ENCODE measurements around the gene ERAP2.
A peak's percentile ranks its signal among the peaks of the same experiment; 100 is the strongest.
"Not testable (repeated sequence)": the region's sequence is repeated elsewhere in the genome, so short reads cannot be mapped to it uniquely, and the experiment has no call there.

Gene ERAP2

DNA sequence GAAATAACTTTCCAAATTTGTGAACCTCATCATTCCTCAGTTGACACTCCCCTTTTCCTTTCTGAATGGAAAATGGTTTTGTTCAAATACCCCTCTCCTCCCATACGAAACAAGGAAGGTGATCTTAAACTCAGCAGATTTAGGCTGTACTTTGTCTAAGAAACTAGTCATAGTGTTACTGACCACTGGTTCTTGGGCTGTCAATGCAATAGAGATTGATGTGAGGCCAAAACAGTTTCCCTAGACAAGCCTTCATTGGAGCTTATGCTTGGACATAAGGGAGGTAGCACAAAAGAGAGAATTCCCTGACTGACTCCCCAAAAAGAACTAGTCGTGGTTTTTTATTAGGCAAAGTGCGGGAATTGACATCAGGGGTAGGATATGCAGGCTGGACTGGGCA, 54.3 kb downstream of the ERAP2 start:
- Histone ChIP-seq H2AFZ (ENCODE audit: low read depth, low read length) (no peak overlapping the region), H2AK5ac (ENCODE audit: low read length, severe bottlenecking) (no peak overlapping the region), H2BK5ac (ENCODE audit: low read depth, low read length, poor library complexity, severe bottlenecking) (no peak overlapping the region), H3K14ac (ENCODE audit: low read length in 2 of 2) (no peak overlapping the region), H3K9me3 (ENCODE audit: control insufficient read depth, low read length) (no peaks in the 10 kb centered on the region), H3K23ac (ENCODE audit: low read length in 2 of 2) (no peak overlapping the region), H3K27me3 (ENCODE audit: control insufficient read depth in 1 of 2, insufficient read depth in 1 of 2, low read length in 2 of 2) (no peaks in the 10 kb centered on the region), H3K4me1 (ENCODE audit: control insufficient read depth, insufficient read depth, low read depth, low read length) (peaks cover 1% of the 10 kb centered on the region), H3K4me3 (ENCODE audit: insufficient read depth in 1 of 2, low read depth in 1 of 2, low read length in 2 of 2) (no peak overlapping the region), H3K27ac (ENCODE audit: low read length, poor library complexity, severe bottlenecking) (no peak overlapping the region), H3K9ac (ENCODE audit: low read length) (no peak overlapping the region), H4K8ac (ENCODE audit: low read length) (no peak overlapping the region), H3K4me2 (ENCODE audit: low read length, poor library complexity, severe bottlenecking) (no peak overlapping the region), H3K36me3 (ENCODE audit: control insufficient read depth in 1 of 2, insufficient read depth in 2 of 2, low read depth in 1 of 2, low read length in 2 of 2) (no peaks in the 10 kb centered on the region), H3K4ac (ENCODE audit: low read depth in 1 of 2, low read length in 2 of 2) (no peak overlapping the region), H2BK15ac (ENCODE audit: low read depth, poor library complexity, severe bottlenecking) (no peak overlapping the region), H2BK120ac (ENCODE audit: low read depth, low read length) (no peak overlapping the region), H3K18ac (ENCODE audit: low read depth in 1 of 2, low read length in 2 of 2) (no peak overlapping the region), H2BK12ac (ENCODE audit: low read length in 2 of 2) (no peak overlapping the region), H4K91ac (ENCODE audit: low read length) (no peak overlapping the region), H3K79me1 (replicated peaks; ENCODE audit: low read length, poor library complexity, severe bottlenecking) (peaks cover 11% of the 10 kb centered on the region)
- 100% methylated on average over 3 of the region's 3 CpGs for WGBS
- DNase-seq: no peak

DNA sequence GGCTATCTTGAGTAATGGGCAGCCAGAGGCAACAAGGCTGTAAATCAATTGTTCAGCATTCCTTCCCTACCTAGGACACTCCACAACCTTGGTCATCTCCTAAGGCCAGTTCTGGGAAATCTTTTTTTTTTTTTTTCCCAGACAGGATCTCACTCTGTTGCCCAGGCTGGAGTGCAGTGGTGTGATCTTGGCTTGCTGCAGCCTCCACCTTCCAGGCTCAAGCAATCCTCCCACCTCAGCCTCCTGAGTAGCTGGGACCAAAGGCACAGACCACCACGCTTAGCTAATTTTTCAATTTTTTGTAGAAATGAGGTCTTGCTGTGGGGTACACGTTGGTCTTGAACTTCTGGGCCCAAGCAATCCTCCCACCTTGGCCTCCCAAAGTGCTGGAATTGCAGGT, 54.7 kb downstream of the ERAP2 start:
- not testable (repeated sequence) for DNase-seq; H3K14ac ChIP-seq (ENCODE audit: low read length in 2 of 2); H3K4ac ChIP-seq (ENCODE audit: low read depth in 1 of 2, low read length in 2 of 2); H3K18ac ChIP-seq (ENCODE audit: low read depth in 1 of 2, low read length in 2 of 2); H3K36me3 ChIP-seq (ENCODE audit: control insufficient read depth in 1 of 2, insufficient read depth in 2 of 2, low read depth in 1 of 2, low read length in 2 of 2); H2BK120ac ChIP-seq (ENCODE audit: low read depth, low read length); H2BK5ac ChIP-seq (ENCODE audit: low read depth, low read length, poor library complexity, severe bottlenecking); H4K8ac ChIP-seq (ENCODE audit: low read length); H2BK12ac ChIP-seq (ENCODE audit: low read length in 2 of 2); H3K4me1 ChIP-seq (ENCODE audit: control insufficient read depth, insufficient read depth, low read depth, low read length); H3K9ac ChIP-seq (ENCODE audit: low read length); H4K91ac ChIP-seq (ENCODE audit: low read length); H3K4me2 ChIP-seq (ENCODE audit: low read length, poor library complexity, severe bottlenecking); H2BK15ac ChIP-seq (ENCODE audit: low read depth, poor library complexity, severe bottlenecking); H3K27ac ChIP-seq (ENCODE audit: low read length, poor library complexity, severe bottlenecking); H2AFZ ChIP-seq (ENCODE audit: low read depth, low read length); H3K4me3 ChIP-seq (ENCODE audit: insufficient read depth in 1 of 2, low read depth in 1 of 2, low read length in 2 of 2); H3K27me3 ChIP-seq (ENCODE audit: control insufficient read depth in 1 of 2, insufficient read depth in 1 of 2, low read length in 2 of 2); H3K23ac ChIP-seq (ENCODE audit: low read length in 2 of 2); H3K9me3 ChIP-seq (ENCODE audit: control insufficient read depth, low read length)
- Histone ChIP-seq H3K79me1 (replicated peaks; ENCODE audit: low read length, poor library complexity, severe bottlenecking) (peaks cover 11% of the 10 kb centered on the region), H2AK5ac (ENCODE audit: low read length, severe bottlenecking) (peak overlapping the region; percentile 26)
- WGBS: 92% methylated on average over 2 of the region's 2 CpGs

DNA sequence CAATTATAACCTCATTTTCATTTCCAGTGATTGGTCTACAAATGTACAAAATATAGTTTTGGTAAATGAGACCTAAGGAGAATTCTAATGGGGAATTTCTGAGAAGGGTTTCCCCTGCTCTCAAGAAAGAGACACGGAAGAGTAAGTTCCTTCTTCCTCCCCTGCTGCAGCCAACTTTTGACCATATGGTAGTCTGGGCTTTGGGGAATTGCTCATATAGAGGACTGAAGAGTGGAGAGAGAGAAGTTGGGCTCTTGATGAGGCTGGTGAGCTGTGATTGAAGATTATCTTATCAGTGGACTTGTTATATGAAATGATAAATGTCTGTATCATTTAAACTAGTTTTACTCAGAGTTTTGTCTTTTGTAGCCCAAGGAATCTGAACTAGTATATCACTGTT, 55.3 kb downstream of the ERAP2 start:
- no peak overlapping the region for H2BK120ac ChIP-seq (ENCODE audit: low read depth, low read length)

DNA sequence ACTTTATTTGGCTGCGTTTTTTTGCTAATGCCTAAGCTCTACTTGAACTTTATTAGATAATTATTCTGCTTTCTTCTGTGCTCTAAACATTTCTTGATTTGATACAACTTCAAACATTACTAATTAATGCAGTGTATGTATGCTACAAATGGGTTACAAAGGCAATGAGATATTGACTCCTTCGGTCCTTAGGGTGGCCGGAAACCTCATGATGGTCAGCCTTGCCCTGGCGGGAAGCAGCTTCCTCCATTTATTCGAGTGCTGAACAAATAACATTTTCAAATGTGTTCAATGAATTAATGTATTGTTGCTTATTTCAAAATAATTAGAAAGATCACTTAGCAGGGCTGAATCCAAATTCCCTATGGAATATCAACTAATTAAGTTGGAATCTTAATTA, 55.7 kb downstream of the ERAP2 start:
- H2AK5ac ChIP-seq (ENCODE audit: low read length, severe bottlenecking): no peak overlapping the region
- H3K79me1 ChIP-seq (replicated peaks; ENCODE audit: low read length, poor library complexity, severe bottlenecking): peaks cover 10% of the 10 kb centered on the region
- H3K36me3 ChIP-seq (ENCODE audit: control insufficient read depth in 1 of 2, insufficient read depth in 2 of 2, low read depth in 1 of 2, low read length in 2 of 2): no peaks in the 10 kb centered on the region
- peaks cover 1% of the 10 kb centered on the region for H3K4me1 ChIP-seq (ENCODE audit: control insufficient read depth, insufficient read depth, low read depth, low read length)
- no peaks in the 10 kb centered on the region for H3K9me3 ChIP-seq (ENCODE audit: control insufficient read depth, low read length)
- no peak overlapping the region for H3K4me3 ChIP-seq (ENCODE audit: insufficient read depth in 1 of 2, low read depth in 1 of 2, low read length in 2 of 2)
- H4K8ac ChIP-seq (ENCODE audit: low read length): no peak overlapping the region
- no peak overlapping the region for H3K23ac ChIP-seq (ENCODE audit: low read length in 2 of 2)
- H3K18ac ChIP-seq (ENCODE audit: low read depth in 1 of 2, low read length in 2 of 2): no peak overlapping the region
- H3K4me2 ChIP-seq (ENCODE audit: low read length, poor library complexity, severe bottlenecking): no peak overlapping the region
- H2BK15ac ChIP-seq (ENCODE audit: low read depth, poor library complexity, severe bottlenecking): no peak overlapping the region
- H3K27ac ChIP-seq (ENCODE audit: low read length, poor library complexity, severe bottlenecking): no peak overlapping the region
- WGBS: 100% methylated on average over 4 of the region's 5 CpGs
- no peak overlapping the region for H3K9ac ChIP-seq (ENCODE audit: low read length)
- H3K4ac ChIP-seq (ENCODE audit: low read depth in 1 of 2, low read length in 2 of 2): no peak overlapping the region
- H2BK5ac ChIP-seq (ENCODE audit: low read depth, low read length, poor library complexity, severe bottlenecking): no peak overlapping the region
- H4K91ac ChIP-seq (ENCODE audit: low read length): no peak overlapping the region
- no peak overlapping the region for H2AFZ ChIP-seq (ENCODE audit: low read depth, low read length)
- no peak overlapping the region for H2BK12ac ChIP-seq (ENCODE audit: low read length in 2 of 2)
- no peak overlapping the region for H3K14ac ChIP-seq (ENCODE audit: low read length in 2 of 2)
- no peak for DNase-seq
- H3K27me3 ChIP-seq (ENCODE audit: control insufficient read depth in 1 of 2, insufficient read depth in 1 of 2, low read length in 2 of 2): no peaks in the 10 kb centered on the region
- H2BK120ac ChIP-seq (ENCODE audit: low read depth, low read length): no peak overlapping the region

More for the DNA sequence above, 55.3 kb downstream of the ERAP2 start:
- no peak overlapping the region for H3K9ac ChIP-seq (ENCODE audit: low read length)
- no peak overlapping the region for H3K4ac ChIP-seq (ENCODE audit: low read depth in 1 of 2, low read length in 2 of 2)
- no peak overlapping the region for H4K91ac ChIP-seq (ENCODE audit: low read length)
- H3K36me3 ChIP-seq (ENCODE audit: control insufficient read depth in 1 of 2, insufficient read depth in 2 of 2, low read depth in 1 of 2, low read length in 2 of 2): no peaks in the 10 kb centered on the region
- H3K4me3 ChIP-seq (ENCODE audit: insufficient read depth in 1 of 2, low read depth in 1 of 2, low read length in 2 of 2): no peak overlapping the region
- H3K18ac ChIP-seq (ENCODE audit: low read depth in 1 of 2, low read length in 2 of 2): no peak overlapping the region
- no peaks in the 10 kb centered on the region for H3K9me3 ChIP-seq (ENCODE audit: control insufficient read depth, low read length)
- H2BK12ac ChIP-seq (ENCODE audit: low read length in 2 of 2): no peak overlapping the region
- no peak overlapping the region for H2AFZ ChIP-seq (ENCODE audit: low read depth, low read length)
- H3K14ac ChIP-seq (ENCODE audit: low read length in 2 of 2): no peak overlapping the region
- no peak overlapping the region for H2BK15ac ChIP-seq (ENCODE audit: low read depth, poor library complexity, severe bottlenecking)
- H3K79me1 ChIP-seq (replicated peaks; ENCODE audit: low read length, poor library complexity, severe bottlenecking): peaks cover 11% of the 10 kb centered on the region
- H3K23ac ChIP-seq (ENCODE audit: low read length in 2 of 2): no peak overlapping the region
- H2BK5ac ChIP-seq (ENCODE audit: low read depth, low read length, poor library complexity, severe bottlenecking): no peak overlapping the region
- H3K4me1 ChIP-seq (ENCODE audit: control insufficient read depth, insufficient read depth, low read depth, low read length): peaks cover 1% of the 10 kb centered on the region
- H2AK5ac ChIP-seq (ENCODE audit: low read length, severe bottlenecking): no peak overlapping the region
- no peak overlapping the region for H4K8ac ChIP-seq (ENCODE audit: low read length)
- H3K4me2 ChIP-seq (ENCODE audit: low read length, poor library complexity, severe bottlenecking): no peak overlapping the region
- no peaks in the 10 kb centered on the region for H3K27me3 ChIP-seq (ENCODE audit: control insufficient read depth in 1 of 2, insufficient read depth in 1 of 2, low read length in 2 of 2)
- WGBS: 90% methylated on average over 1 of the region's 1 CpG
- no peak overlapping the region for H3K27ac ChIP-seq (ENCODE audit: low read length, poor library complexity, severe bottlenecking)
- DNase-seq: no peak

All from mesenchymal stem cell (in vitro differentiated cells and primary cell).